BJ (cell line): ENCODE results near the gene RALGDS. TPM values are rescaled to one million over a fixed set of nuclear protein-coding genes. Genes with fewer than 3 reads are reported as not detected.

Source experiments
- CTCF ChIA-PET: fragments of 350-600 bp; formaldehyde crosslinking; extraction: SDS; loops from one replicate; lab custom pipeline; 2021; ENCODE audit warnings: antibody characterized with exemption, inconsistent platforms; lab: Yijun Ruan, JAX
- POLR2A ChIA-PET: fragments of 300-600 bp; sonication (Branson Sonifier 250); formaldehyde crosslinking; extraction: SDS; loops from one replicate; lab custom pipeline; 2021; ENCODE audit warnings: antibody characterized with exemption; lab: Charles Lee
- DNase-seq: peaks from one replicate; pipeline ENCODE4 v3.0.0-alpha.2; 2011; ENCODE audit warnings: low read depth
- H3K27me3 ChIP-seq: 2 replicates; pipeline ENCODE4 v1.6.0; 2011; ENCODE audit warnings: low read length; ENCODE audit not compliant: control insufficient read depth, insufficient read depth
- H3K36me3 ChIP-seq: 2 replicates; pipeline ENCODE4 v1.5.1; 2011; ENCODE audit warnings: low read length; ENCODE audit not compliant: control insufficient read depth, insufficient read depth
- H3K4me3 ChIP-seq: 2 replicates; pipeline ENCODE4 v1.5.1; 2011; ENCODE audit warnings: low read depth, mild to moderate bottlenecking, control low read depth, low read length
- CTCF ChIP-seq: IDR thresholded peaks from 2 replicates; pipeline ENCODE4 v1.5.1; 2011; ENCODE audit warnings: low read depth, mild to moderate bottlenecking, control low read depth, inconsistent platforms, low read length, moderate library complexity; ENCODE audit not compliant: insufficient read depth
- polyA plus RNA-seq: library from polyadenylated mRNA; depleted of rRNA; stranded (reverse); fragments of >200 nt; gene quantifications from 2 replicates; pipeline ENCODE4 v1.2.3, GENCODE V29; 2011

RALGDS gene
- polyA plus RNA-seq, 1 experiment: 25.1 TPM

GRCh38 chr9:133122935-133123611 is 2.0 kb upstream of the RALGDS start:
- ChIA-PET CTCF (interaction anchor here (25.9 kb wide), 1 partner anchor 25 kb away, joined by 505 read pairs; no protein-coding TSS in a partner anchor), POLR2A (no interaction called here)
- DNase-seq: no peak
- Histone ChIP-seq H3K27me3 (no peaks in the 10 kb centered on the region), H3K4me3 (no peak overlapping the region), H3K36me3 (peaks cover 4% of the 10 kb centered on the region)
- no peak for TF ChIP-seq CTCF

- H3K36me3 ChIP-seq: peaks cover 4% of the 10 kb centered on the region
- CTCF ChIA-PET: interaction anchor here (25.9 kb wide), 1 partner anchor 25 kb away, joined by 505 read pairs; no protein-coding TSS in a partner anchor
- DNase-seq: no peak
- TF ChIP-seq CTCF: no peak
- no peak overlapping the region for H3K4me3 ChIP-seq
- H3K27me3 ChIP-seq: no peaks in the 10 kb centered on the region
- POLR2A ChIA-PET: no interaction called here
Observed at GRCh38 chr9:133122605-133122934, 1.5 kb upstream of the RALGDS start.

- POLR2A ChIA-PET: no interaction called here
- CTCF ChIA-PET: interaction anchor here (25.9 kb wide), 1 partner anchor 26 kb away, joined by 505 read pairs; no protein-coding TSS in a partner anchor
- DNase-seq: no peak
- H3K27me3 ChIP-seq: no peaks in the 10 kb centered on the region
- no peak overlapping the region for H3K4me3 ChIP-seq
- 0 out of 2 replicates have a peak, but pooled peaks cover under 1% of the 10 kb centered on the region for H3K36me3 ChIP-seq
- TF ChIP-seq CTCF: no peak
Observed at GRCh38 chr9:133121915-133122550, 993 bp upstream of the RALGDS start.

- Histone ChIP-seq H3K4me3 (peak overlapping the region; percentile 57), H3K27me3 (no peaks in the 10 kb centered on the region), H3K36me3 (peaks cover 1% of the 10 kb centered on the region; the same call in 1 of the 2 replicates)
- CTCF ChIA-PET: interaction anchor here (25.9 kb wide), 1 partner anchor 27 kb away, joined by 505 read pairs; no protein-coding TSS in a partner anchor
- no peak for DNase-seq
- POLR2A ChIA-PET: no interaction called here
- no peak for TF ChIP-seq CTCF
Observed at GRCh38 chr9:133120501-133121197, 391 bp downstream of the RALGDS start.
